ENCODE measurements around the gene IGSF3. TPM values are rescaled to one million over a fixed set of nuclear protein-coding genes. Genes with fewer than 3 reads are reported as not detected.

Gene IGSF3
- total RNA-seq, 1 experiment from 2014 or later: 3.5 TPM

DNA sequence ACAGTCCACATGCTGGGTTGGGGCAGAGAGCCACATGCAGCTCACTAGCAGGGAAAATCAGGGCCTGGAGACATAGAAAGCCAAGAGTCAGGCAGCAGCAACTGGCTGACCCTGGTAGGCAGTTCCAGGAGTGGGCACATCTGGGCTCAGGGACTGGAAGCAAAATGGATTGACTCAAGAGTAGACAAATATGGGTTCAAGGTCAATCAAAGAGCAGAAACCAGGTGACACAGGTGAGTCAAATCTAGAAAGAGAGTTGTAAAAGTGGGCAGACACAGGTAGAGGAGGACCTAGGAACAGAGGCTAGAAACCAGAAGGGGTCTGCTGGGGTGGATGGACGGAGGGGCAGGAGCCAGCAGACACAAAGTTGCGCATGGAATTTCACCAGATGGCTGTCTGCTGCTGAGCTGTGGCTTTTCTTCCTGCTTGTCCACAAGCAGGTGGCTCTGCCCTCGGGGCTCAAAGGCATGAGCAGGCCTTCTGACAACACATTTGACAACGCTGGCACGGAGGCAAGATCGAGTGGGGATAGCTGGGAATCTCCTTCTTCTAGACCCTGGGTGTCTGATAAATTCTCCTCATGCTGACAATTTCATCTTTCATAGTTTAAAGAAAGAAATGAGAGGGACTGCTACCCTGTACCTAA, 40.8 kb upstream of the IGSF3 start:
- no peak overlapping the region for H3K27ac Mint-ChIP-seq (ENCODE audit: low read depth, unreplicated experiment)

DNA sequence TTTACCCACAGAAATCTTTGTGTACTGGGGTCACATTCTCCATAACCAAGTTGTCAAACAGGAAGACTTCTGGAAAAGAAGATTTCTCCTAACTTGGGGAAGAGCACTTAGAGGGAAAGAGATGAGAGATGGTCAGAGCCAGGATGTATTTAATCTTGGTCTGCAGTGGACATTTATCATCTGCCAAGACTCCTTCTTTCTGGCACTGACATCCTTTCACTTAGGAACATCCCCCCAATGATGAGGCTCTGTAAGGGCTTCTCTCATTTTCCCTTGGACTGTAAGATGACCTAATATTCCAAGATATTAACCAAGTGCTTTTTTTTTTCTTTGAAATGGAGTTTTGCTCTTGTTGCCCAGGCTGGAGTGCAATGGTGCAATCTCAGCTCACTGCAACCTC, 39.3 kb upstream of the IGSF3 start:
- POLR2A ChIA-PET: no interaction called here
- TF ChIP-seq, protein P1, sequence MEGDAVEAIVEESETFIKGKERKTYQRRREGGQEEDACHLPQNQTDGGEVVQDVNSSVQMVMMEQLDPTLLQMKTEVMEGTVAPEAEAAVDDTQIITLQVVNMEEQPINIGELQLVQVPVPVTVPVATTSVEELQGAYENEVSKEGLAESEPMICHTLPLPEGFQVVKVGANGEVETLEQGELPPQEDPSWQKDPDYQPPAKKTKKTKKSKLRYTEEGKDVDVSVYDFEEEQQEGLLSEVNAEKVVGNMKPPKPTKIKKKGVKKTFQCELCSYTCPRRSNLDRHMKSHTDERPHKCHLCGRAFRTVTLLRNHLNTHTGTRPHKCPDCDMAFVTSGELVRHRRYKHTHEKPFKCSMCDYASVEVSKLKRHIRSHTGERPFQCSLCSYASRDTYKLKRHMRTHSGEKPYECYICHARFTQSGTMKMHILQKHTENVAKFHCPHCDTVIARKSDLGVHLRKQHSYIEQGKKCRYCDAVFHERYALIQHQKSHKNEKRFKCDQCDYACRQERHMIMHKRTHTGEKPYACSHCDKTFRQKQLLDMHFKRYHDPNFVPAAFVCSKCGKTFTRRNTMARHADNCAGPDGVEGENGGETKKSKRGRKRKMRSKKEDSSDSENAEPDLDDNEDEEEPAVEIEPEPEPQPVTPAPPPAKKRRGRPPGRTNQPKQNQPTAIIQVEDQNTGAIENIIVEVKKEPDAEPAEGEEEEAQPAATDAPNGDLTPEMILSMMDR (IDR thresholded peaks at IDR 0.05; ENCODE audit: unreplicated experiment): no peak

More for the DNA sequence above, 40.8 kb upstream of the IGSF3 start:
- intact Hi-C loops (cut with micrococcal nuclease): no loop called here
- H3K36me3 Mint-ChIP-seq (ENCODE audit: insufficient read depth, unreplicated experiment): no peaks in the 10 kb centered on the region
- peaks cover 27% of the 10 kb centered on the region for H3K4me1 Mint-ChIP-seq (ENCODE audit: insufficient read depth, unreplicated experiment)
- no peak for DNase-seq (ENCODE audit: unreplicated experiment)
- TF ChIP-seq, protein P1 (IDR thresholded peaks at IDR 0.05; ENCODE audit: unreplicated experiment): no peak
- no peaks in the 10 kb centered on the region for H3K9me3 Mint-ChIP-seq (ENCODE audit: unreplicated experiment)
- POLR2A ChIA-PET: no interaction called here
- no peak overlapping the region for H3K4me3 Mint-ChIP-seq (ENCODE audit: unreplicated experiment)
- CTCF ChIA-PET: interaction anchor here (1.1 to 1.4 kb wide), 2 partner anchors 15 to 17 kb away, joined by 3 to 5 read pairs; no protein-coding TSS in a partner anchor
- no peaks in the 10 kb centered on the region for H3K27me3 Mint-ChIP-seq (ENCODE audit: insufficient read depth, unreplicated experiment)
- no TSS peak for BruUV-seq (replicated peaks)

DNA sequence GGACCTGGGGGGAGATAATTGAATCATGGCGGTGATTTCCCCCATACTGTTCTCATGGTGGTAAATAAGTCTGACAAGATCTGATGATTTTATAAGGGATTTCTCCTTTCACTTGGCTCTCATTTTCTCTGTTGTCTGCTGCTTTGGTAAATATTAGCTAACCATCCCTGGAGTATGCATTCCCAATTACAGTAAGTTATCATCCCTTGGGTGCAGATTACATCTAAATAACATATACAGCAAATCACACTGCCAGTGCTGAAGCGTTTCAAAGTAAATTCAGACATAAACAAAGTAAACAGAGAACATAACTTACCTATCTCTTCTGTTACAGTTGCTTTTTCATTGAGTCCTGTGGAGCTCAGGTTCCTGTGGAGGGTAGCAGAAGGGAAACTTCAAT, 38.6 kb upstream of the IGSF3 start:
- ChIA-PET POLR2A (no interaction called here), CTCF (interaction anchor here (0.6 to 1.4 kb wide), 3 partner anchors 13 to 220 kb away, joined by 3 to 5 read pairs (median 4); no protein-coding TSS in a partner anchor)
- H3K27me3 Mint-ChIP-seq (ENCODE audit: insufficient read depth, unreplicated experiment): no peaks in the 10 kb centered on the region
- no peak overlapping the region for H3K4me3 Mint-ChIP-seq (ENCODE audit: unreplicated experiment)
- intact Hi-C loops (cut with micrococcal nuclease): no loop called here
- TF ChIP-seq, protein P1 (IDR thresholded peaks at IDR 0.05; ENCODE audit: unreplicated experiment): no peak
- BruUV-seq (replicated peaks): no TSS peak
- H3K36me3 Mint-ChIP-seq (ENCODE audit: insufficient read depth, unreplicated experiment): no peaks in the 10 kb centered on the region
- no peak for DNase-seq (ENCODE audit: unreplicated experiment)
- no peaks in the 10 kb centered on the region for H3K9me3 Mint-ChIP-seq (ENCODE audit: unreplicated experiment)
- peaks cover 18% of the 10 kb centered on the region for H3K4me1 Mint-ChIP-seq (ENCODE audit: insufficient read depth, unreplicated experiment)
- H3K27ac Mint-ChIP-seq (ENCODE audit: low read depth, unreplicated experiment): no peak overlapping the region

More for the DNA sequence above, 39.3 kb upstream of the IGSF3 start:
- Mint-ChIP-seq H3K4me3 (ENCODE audit: unreplicated experiment) (no peak overlapping the region), H3K36me3 (ENCODE audit: insufficient read depth, unreplicated experiment) (no peaks in the 10 kb centered on the region), H3K27ac (ENCODE audit: low read depth, unreplicated experiment) (no peak overlapping the region), H3K9me3 (ENCODE audit: unreplicated experiment) (no peaks in the 10 kb centered on the region), H3K4me1 (ENCODE audit: insufficient read depth, unreplicated experiment) (peaks cover 21% of the 10 kb centered on the region), H3K27me3 (ENCODE audit: insufficient read depth, unreplicated experiment) (no peaks in the 10 kb centered on the region)
- no TSS peak for BruUV-seq (replicated peaks)
- intact Hi-C loops (cut with micrococcal nuclease): no loop called here
- no peak for DNase-seq (ENCODE audit: unreplicated experiment)
- CTCF ChIA-PET: interaction anchor here (0.7 to 1.4 kb wide), 3 partner anchors 13 to 221 kb away, joined by 3 to 5 read pairs (median 4); no protein-coding TSS in a partner anchor

DNA sequence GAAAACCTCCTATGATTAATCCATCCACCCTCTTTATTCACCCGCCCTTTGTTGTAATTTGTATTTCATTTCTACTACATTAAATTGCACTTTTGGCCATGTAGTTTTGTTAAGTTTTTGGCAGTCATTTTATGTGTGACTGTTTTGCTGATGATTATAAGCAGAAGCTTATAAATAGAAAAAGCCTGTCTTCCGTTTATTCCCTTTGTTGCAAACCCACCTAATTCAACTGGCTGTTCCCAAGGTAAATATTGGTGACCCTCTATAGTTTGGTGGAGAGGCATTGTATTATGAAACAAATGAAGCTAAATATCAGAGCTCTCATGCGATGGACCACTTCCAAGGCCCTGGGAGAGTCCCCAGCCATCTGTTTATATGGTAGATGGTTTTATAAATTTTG, 36.7 kb upstream of the IGSF3 start:
- H3K27ac Mint-ChIP-seq (ENCODE audit: low read depth, unreplicated experiment): no peak overlapping the region
- intact Hi-C loops (cut with micrococcal nuclease): no loop called here
- BruUV-seq (replicated peaks): no TSS peak
- H3K9me3 Mint-ChIP-seq (ENCODE audit: unreplicated experiment): no peaks in the 10 kb centered on the region
- TF ChIP-seq, protein P1 (IDR thresholded peaks at IDR 0.05; ENCODE audit: unreplicated experiment): no peak
- no peaks in the 10 kb centered on the region for H3K27me3 Mint-ChIP-seq (ENCODE audit: insufficient read depth, unreplicated experiment)
- no peak for DNase-seq (ENCODE audit: unreplicated experiment)
- H3K36me3 Mint-ChIP-seq (ENCODE audit: insufficient read depth, unreplicated experiment): no peaks in the 10 kb centered on the region
- ChIA-PET POLR2A (interaction anchor here (1.6 kb wide), 1 partner anchor 10 kb away, joined by 5 read pairs; no protein-coding TSS in a partner anchor), CTCF (interaction anchor here (1.2 kb wide), 1 partner anchor 20 kb away, joined by 4 read pairs; no protein-coding TSS in a partner anchor)
- no peak overlapping the region for H3K4me3 Mint-ChIP-seq (ENCODE audit: unreplicated experiment)
- H3K4me1 Mint-ChIP-seq (ENCODE audit: insufficient read depth, unreplicated experiment): peaks cover 11% of the 10 kb centered on the region

Measured in MCF 10A (cell line).